PFSK-1 (cell line): Measurements from ENCODE around the gene LRRC8D.

Experiments
- FOXP2 ChIP-seq: optimal IDR thresholded peaks from 2 replicates; pipeline ENCODE3; 2011; ENCODE audit warnings: borderline replicate concordance, control low read depth, inconsistent platforms; ENCODE audit not compliant: insufficient read depth; ENCODE audit errors: extremely low read length, extremely low read depth
- POLR2AphosphoS5 ChIP-seq: IDR thresholded peaks from 2 replicates; pipeline ENCODE4 v1.6.1; 2012; ENCODE audit warnings: low read depth, mild to moderate bottlenecking, control low read depth, low read length, moderate library complexity
- REST ChIP-seq, 2 experiments: IDR thresholded peaks; 2 replicates each; pipeline versions ENCODE4 v1.6.1 to v1.8.0; 2011 to 2012; ENCODE audit warnings: low read depth in 2 of 2, low read length in 2 of 2, control low read depth in 1 of 2, inconsistent platforms in 1 of 2, mild to moderate bottlenecking in 1 of 2, moderate library complexity in 1 of 2; ENCODE audit not compliant: insufficient read depth in 1 of 2
- SIN3A ChIP-seq: IDR thresholded peaks from 2 replicates; pipeline ENCODE4 v1.6.1; 2012; ENCODE audit warnings: mild to moderate bottlenecking, low read length, moderate library complexity, borderline replicate concordance; ENCODE audit not compliant: insufficient read depth
- TAF1 ChIP-seq: IDR thresholded peaks from 2 replicates; pipeline ENCODE4 v1.6.1; 2012; ENCODE audit warnings: low read length, control low read depth, borderline replicate concordance; ENCODE audit not compliant: insufficient read depth

The LRRC8D gene

GRCh38 chr1:89822999-89823628, 2.3 kb downstream of the LRRC8D start:
- TF ChIP-seq FOXP2 (no peak), POLR2AphosphoS5 (no peak), REST (IDR thresholded peaks at IDR 0.05; ENCODE audit: insufficient read depth in 1 of 2, low read depth in 2 of 2, low read length in 2 of 2) (no peak), SIN3A (no peak), TAF1 (no peak)

DNA sequence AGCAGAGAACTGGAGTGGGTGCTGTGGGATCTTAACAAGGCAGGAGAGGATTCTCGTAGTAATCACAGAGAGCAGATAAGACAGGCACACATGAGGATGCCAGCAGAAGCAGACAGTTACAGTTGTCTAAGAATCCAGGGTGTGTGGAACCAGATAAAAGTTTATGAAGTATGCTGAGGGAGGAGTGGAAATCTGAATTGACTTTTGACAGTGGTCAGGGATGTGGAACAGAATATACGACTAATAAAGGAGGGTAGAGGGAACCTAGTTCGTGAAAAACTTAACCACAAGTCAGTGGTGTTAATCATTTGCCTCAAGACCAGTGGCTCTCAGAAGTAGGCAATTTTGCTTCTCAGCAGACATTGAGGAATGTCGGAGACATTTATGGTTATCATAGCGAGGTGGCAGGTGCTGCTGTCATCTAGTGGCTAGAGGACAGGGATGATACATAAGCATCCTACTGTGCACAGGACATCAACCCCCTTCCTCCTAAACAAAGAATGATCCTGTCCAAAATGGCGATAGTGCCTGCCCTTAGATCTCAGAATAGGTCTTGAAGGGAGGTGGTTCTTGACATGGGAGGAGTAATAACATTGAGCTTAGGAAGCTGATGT, 3.0 kb downstream of the LRRC8D start:
- TF ChIP-seq REST (IDR thresholded peaks at IDR 0.05; ENCODE audit: insufficient read depth in 1 of 2, low read depth in 2 of 2, low read length in 2 of 2), result no peak
- TF ChIP-seq TAF1, result no peak
- TF ChIP-seq SIN3A, result no peak
- no peak for TF ChIP-seq POLR2AphosphoS5
- TF ChIP-seq FOXP2, result no peak

GRCh38 chr1:89826594-89826993, 5.8 kb downstream of the LRRC8D start:
- TF ChIP-seq POLR2AphosphoS5, result no peak
- no peak for TF ChIP-seq REST (IDR thresholded peaks at IDR 0.05; ENCODE audit: insufficient read depth in 1 of 2, low read depth in 2 of 2, low read length in 2 of 2)
- no peak for TF ChIP-seq SIN3A
- TF ChIP-seq TAF1, result no peak
- TF ChIP-seq FOXP2, result no peak

GRCh38 chr1:89827330-89827729, 6.5 kb downstream of the LRRC8D start:
- no peak for TF ChIP-seq POLR2AphosphoS5
- TF ChIP-seq FOXP2, result no peak
- no peak for TF ChIP-seq TAF1
- TF ChIP-seq SIN3A, result no peak
- TF ChIP-seq REST (IDR thresholded peaks at IDR 0.05; ENCODE audit: insufficient read depth in 1 of 2, low read depth in 2 of 2, low read length in 2 of 2), result no peak
